ENCODE data around the gene RSAD1. TPM values are rescaled to one million over a fixed set of nuclear protein-coding genes. Genes with fewer than 3 reads are reported as not detected.
A peak's percentile ranks its signal among the peaks of the same experiment; 100 is the strongest.

RSAD1 gene
- total RNA-seq, 1 donor from 2014 or later, result 9.7 TPM

- DNase-seq (ENCODE audit: low spot score), result no peak
- H3K36me3 ChIP-seq, result no peaks in the 10 kb centered on the region
- H3K27me3 ChIP-seq, result peaks cover 42% of the 10 kb centered on the region
- no peaks in the 10 kb centered on the region for H3K9me3 ChIP-seq (ENCODE audit: low read depth)
- H3K27me3 Mint-ChIP-seq (ENCODE audit: insufficient read depth, low read depth), result peaks cover 18% of the 10 kb centered on the region
- H2AFZ ChIP-seq (replicated peaks), result no peak overlapping the region
- H3K27ac ChIP-seq, result no peak overlapping the region
- no peaks in the 10 kb centered on the region for H3K79me2 ChIP-seq (ENCODE audit: low read depth)
- no peaks in the 10 kb centered on the region for H3F3A ChIP-seq (ENCODE audit: low read depth)
- TF ChIP-seq CTCF (IDR thresholded peaks at IDR 0.05) (no peak), EZH2 (IDR thresholded peaks at IDR 0.05) (no peak), EZH2phosphoT487 (IDR thresholded peaks at IDR 0.05) (no peak)
- no peak overlapping the region for H3K9ac ChIP-seq
- peak overlapping the region; percentile 63 for H3K4me3 Mint-ChIP-seq
- H3K4me1 Mint-ChIP-seq, result peaks cover 37% of the 10 kb centered on the region
- peaks cover 25% of the 10 kb centered on the region for H3K4me1 ChIP-seq
- no peaks in the 10 kb centered on the region for H3K9me3 Mint-ChIP-seq
- H4K20me1 ChIP-seq (ENCODE audit: low read depth), result peaks cover 11% of the 10 kb centered on the region
- H3K4me2 ChIP-seq, result no peak overlapping the region
- H3K4me3 ChIP-seq, result no peak overlapping the region
- H3K36me3 Mint-ChIP-seq, result no peaks in the 10 kb centered on the region
- no peak overlapping the region for H3K27ac Mint-ChIP-seq
Measured at GRCh38 chr17:50535407-50535806, 56.7 kb downstream of the RSAD1 start.

Other genes with a start within 250 kb of the RSAD1 start
- gene TMEM92, start 204.4 kb upstream of the RSAD1 start, total RNA-seq (ENCODE audit: low replicate concordance), result 1.8 and 4.4 TPM in 2 replicates
- 12.2 and 33.0 TPM in 2 replicates for gene XYLT2, start 132.7 kb upstream of the RSAD1 start, total RNA-seq (ENCODE audit: low replicate concordance)
- gene MRPL27, start 105.7 kb upstream of the RSAD1 start, total RNA-seq (ENCODE audit: low replicate concordance), result 39.1 and 50.4 TPM in 2 replicates
- 26.6 and 31.3 TPM in 2 replicates for gene EME1, start 105.6 kb upstream of the RSAD1 start, total RNA-seq (ENCODE audit: low replicate concordance)
- gene LRRC59, start 81.3 kb upstream of the RSAD1 start, total RNA-seq (ENCODE audit: low replicate concordance), result 57.0 and 63.8 TPM in 2 replicates
- gene ACSF2, start 52.6 kb upstream of the RSAD1 start, total RNA-seq (ENCODE audit: low replicate concordance), result 15.2 and 28.8 TPM in 2 replicates
- not detected in 2 replicates for gene CHAD, start 10.0 kb upstream of the RSAD1 start, total RNA-seq (ENCODE audit: low replicate concordance)
- gene MYCBPAP, start 29.6 kb downstream of the RSAD1 start, total RNA-seq (ENCODE audit: low replicate concordance), result 3.5 and 3.8 TPM in 2 replicates
- 0.09 and 0.24 TPM in 2 replicates for gene EPN3, start 53.9 kb downstream of the RSAD1 start, total RNA-seq (ENCODE audit: low replicate concordance)
- gene SPATA20, start 68.3 kb downstream of the RSAD1 start, total RNA-seq (ENCODE audit: low replicate concordance), result 22.8 and 60.5 TPM in 2 replicates
- gene CACNA1G, start 81.9 kb downstream of the RSAD1 start, total RNA-seq (ENCODE audit: low replicate concordance), result 1.6 and 4.9 TPM in 2 replicates
- 0.22 TPM in 1 of 2 replicates, not detected in the other for gene ABCC3, start 156.0 kb downstream of the RSAD1 start, total RNA-seq (ENCODE audit: low replicate concordance)
- 50.6 and 53.4 TPM in 2 replicates for gene ANKRD40, start 229.1 kb downstream of the RSAD1 start, total RNA-seq (ENCODE audit: low replicate concordance)
- 245 and 374 TPM in 2 replicates for gene LUC7L3, start 240.7 kb downstream of the RSAD1 start, total RNA-seq (ENCODE audit: low replicate concordance)

Data from neural progenitor cell (in vitro differentiated cells).